ENCODE data around the gene SMURF2. TPM values are rescaled to one million over a fixed set of nuclear protein-coding genes. Genes with fewer than 3 reads are reported as not detected.
A peak's percentile ranks its signal among the peaks of the same experiment; 100 is the strongest.
"Not testable (repeated sequence)": the region's sequence is repeated elsewhere in the genome, so short reads cannot be mapped to it uniquely, and the experiment has no call there.

SMURF2 gene
- total RNA-seq, 1 experiment from 2014 or later, result 8.0 TPM

GRCh38 chr17:64660978-64661725 lies 955 bp downstream of the SMURF2 start:
- peak overlapping the region; percentile 75 for H3K9ac ChIP-seq (ENCODE audit: low read length)
- not testable (repeated sequence) for H3K27ac ChIP-seq (ENCODE audit: low read length); H3K79me2 ChIP-seq (ENCODE audit: low read length); DNase-seq; H3K27me3 ChIP-seq (ENCODE audit: low read length); H3K9me2 ChIP-seq (replicated peaks; ENCODE audit: insufficient read depth, low read length); H3K36me3 ChIP-seq (ENCODE audit: insufficient read depth, low read length); H3K9me3 ChIP-seq (ENCODE audit: low read length)
- peak overlapping the region; percentile 76 for H3K4me2 ChIP-seq (ENCODE audit: low read depth, low read length, poor library complexity, severe bottlenecking)
- peak overlapping the region; percentile 82 for H3K4me3 ChIP-seq (ENCODE audit: low read length)
- peak overlapping the region; percentile 67; the same call in 1 of the 2 replicates for H2AFZ ChIP-seq (ENCODE audit: low read length)
- peaks cover 15% of the 10 kb centered on the region; the same call in 1 of the 2 replicates for H4K20me1 ChIP-seq (ENCODE audit: insufficient read depth, low read depth, low read length)
- peaks cover 21% of the 10 kb centered on the region for H3K4me1 ChIP-seq (ENCODE audit: low read length)

- DNase-seq; H2AFZ ChIP-seq (ENCODE audit: low read length); H3K9me2 ChIP-seq (replicated peaks; ENCODE audit: insufficient read depth, low read length); H3K27ac ChIP-seq (ENCODE audit: low read length); H3K9me3 ChIP-seq (ENCODE audit: low read length); H3K36me3 ChIP-seq (ENCODE audit: insufficient read depth, low read length); H3K27me3 ChIP-seq (ENCODE audit: low read length): not testable (repeated sequence)
- H3K4me3 ChIP-seq (ENCODE audit: low read length), result peak overlapping the region; percentile 82
- peaks cover 21% of the 10 kb centered on the region for H3K4me1 ChIP-seq (ENCODE audit: low read length)
- peaks cover 15% of the 10 kb centered on the region; the same call in 1 of the 2 replicates for H4K20me1 ChIP-seq (ENCODE audit: insufficient read depth, low read depth, low read length)
- H3K79me2 ChIP-seq (ENCODE audit: low read length), result peaks cover 14% of the 10 kb centered on the region
- peak overlapping the region; percentile 76 for H3K4me2 ChIP-seq (ENCODE audit: low read depth, low read length, poor library complexity, severe bottlenecking)
- H3K9ac ChIP-seq (ENCODE audit: low read length), result peak overlapping the region; percentile 75; the same call in 1 of the 2 replicates
Observed at GRCh38 chr17:64660195-64660977, 1.7 kb downstream of the SMURF2 start.

GRCh38 chr17:64658931-64659330 lies 3.2 kb downstream of the SMURF2 start:
- H3K27ac ChIP-seq (ENCODE audit: low read length), result no peak overlapping the region
- H3K36me3 ChIP-seq (ENCODE audit: insufficient read depth, low read length), result no peaks in the 10 kb centered on the region
- H3K9me3 ChIP-seq (ENCODE audit: low read length), result no peaks in the 10 kb centered on the region
- H2AFZ ChIP-seq (ENCODE audit: low read length), result no peak overlapping the region
- peaks cover 16% of the 10 kb centered on the region; the same call in 1 of the 2 replicates for H4K20me1 ChIP-seq (ENCODE audit: insufficient read depth, low read depth, low read length)
- H3K9me2 ChIP-seq (replicated peaks; ENCODE audit: insufficient read depth, low read length), result no peaks in the 10 kb centered on the region
- no peak for DNase-seq
- no peak overlapping the region for H3K4me3 ChIP-seq (ENCODE audit: low read length)
- no peaks in the 10 kb centered on the region for H3K27me3 ChIP-seq (ENCODE audit: low read length)
- peaks cover 15% of the 10 kb centered on the region for H3K79me2 ChIP-seq (ENCODE audit: low read length)
- H3K4me2 ChIP-seq (ENCODE audit: low read depth, low read length, poor library complexity, severe bottlenecking), result no peak overlapping the region
- H3K4me1 ChIP-seq (ENCODE audit: low read length), result peaks cover 21% of the 10 kb centered on the region
- H3K9ac ChIP-seq (ENCODE audit: low read length), result no peak overlapping the region

- Histone ChIP-seq H4K20me1 (ENCODE audit: insufficient read depth, low read depth, low read length) (peaks cover 21% of the 10 kb centered on the region; the same call in 1 of the 2 replicates), H3K27me3 (ENCODE audit: low read length) (no peaks in the 10 kb centered on the region), H3K9me3 (ENCODE audit: low read length) (no peaks in the 10 kb centered on the region), H3K4me2 (ENCODE audit: low read depth, low read length, poor library complexity, severe bottlenecking) (no peak overlapping the region), H3K27ac (ENCODE audit: low read length) (no peak overlapping the region), H3K4me3 (ENCODE audit: low read length) (no peak overlapping the region), H3K4me1 (ENCODE audit: low read length) (peaks cover 14% of the 10 kb centered on the region), H3K79me2 (ENCODE audit: low read length) (peaks cover 27% of the 10 kb centered on the region), H2AFZ (ENCODE audit: low read length) (no peak overlapping the region), H3K9ac (ENCODE audit: low read length) (no peak overlapping the region), H3K36me3 (ENCODE audit: insufficient read depth, low read length) (no peaks in the 10 kb centered on the region), H3K9me2 (replicated peaks; ENCODE audit: insufficient read depth, low read length) (no peaks in the 10 kb centered on the region)
- no peak for DNase-seq
Observed at GRCh38 chr17:64657610-64658125, 4.4 kb downstream of the SMURF2 start.

- DNase-seq, result no peak
- Histone ChIP-seq H3K27me3 (ENCODE audit: low read length) (no peaks in the 10 kb centered on the region), H2AFZ (ENCODE audit: low read length) (no peak overlapping the region), H4K20me1 (ENCODE audit: insufficient read depth, low read depth, low read length) (peaks cover 21% of the 10 kb centered on the region; the same call in 1 of the 2 replicates), H3K27ac (ENCODE audit: low read length) (no peak overlapping the region), H3K4me1 (ENCODE audit: low read length) (peaks cover 6% of the 10 kb centered on the region), H3K79me2 (ENCODE audit: low read length) (peaks cover 32% of the 10 kb centered on the region), H3K9me3 (ENCODE audit: low read length) (no peaks in the 10 kb centered on the region), H3K4me3 (ENCODE audit: low read length) (no peak overlapping the region), H3K9me2 (replicated peaks; ENCODE audit: insufficient read depth, low read length) (no peaks in the 10 kb centered on the region), H3K36me3 (ENCODE audit: insufficient read depth, low read length) (no peaks in the 10 kb centered on the region), H3K9ac (ENCODE audit: low read length) (no peak overlapping the region), H3K4me2 (ENCODE audit: low read depth, low read length, poor library complexity, severe bottlenecking) (no peak overlapping the region)
Observed at GRCh38 chr17:64655704-64656103, 6.4 kb downstream of the SMURF2 start.

GRCh38 chr17:64653985-64654355 lies 8.1 kb downstream of the SMURF2 start:
- Histone ChIP-seq H3K9me3 (ENCODE audit: low read length) (no peaks in the 10 kb centered on the region), H3K27me3 (ENCODE audit: low read length) (no peaks in the 10 kb centered on the region), H3K36me3 (ENCODE audit: insufficient read depth, low read length) (no peaks in the 10 kb centered on the region), H3K9me2 (replicated peaks; ENCODE audit: insufficient read depth, low read length) (no peaks in the 10 kb centered on the region), H3K79me2 (ENCODE audit: low read length) (peaks cover 30% of the 10 kb centered on the region), H3K27ac (ENCODE audit: low read length) (no peak overlapping the region), H4K20me1 (ENCODE audit: insufficient read depth, low read depth, low read length) (peaks cover 21% of the 10 kb centered on the region; the same call in 1 of the 2 replicates), H3K9ac (ENCODE audit: low read length) (no peak overlapping the region), H2AFZ (ENCODE audit: low read length) (no peak overlapping the region), H3K4me3 (ENCODE audit: low read length) (no peak overlapping the region), H3K4me2 (ENCODE audit: low read depth, low read length, poor library complexity, severe bottlenecking) (no peak overlapping the region), H3K4me1 (ENCODE audit: low read length) (0 out of 2 replicates have a peak, but pooled peaks cover under 1% of the 10 kb centered on the region)
- DNase-seq, result no peak

- Histone ChIP-seq H4K20me1 (ENCODE audit: insufficient read depth, low read depth, low read length) (peaks cover 18% of the 10 kb centered on the region; the same call in 1 of the 2 replicates), H3K27ac (ENCODE audit: low read length) (no peak overlapping the region), H3K4me3 (ENCODE audit: low read length) (no peak overlapping the region), H3K36me3 (ENCODE audit: insufficient read depth, low read length) (no peaks in the 10 kb centered on the region), H3K79me2 (ENCODE audit: low read length) (peaks cover 35% of the 10 kb centered on the region), H3K4me2 (ENCODE audit: low read depth, low read length, poor library complexity, severe bottlenecking) (no peak overlapping the region), H3K4me1 (ENCODE audit: low read length) (0 out of 2 replicates have a peak, but pooled peaks cover 2% of the 10 kb centered on the region), H3K9me3 (ENCODE audit: low read length) (no peaks in the 10 kb centered on the region), H2AFZ (ENCODE audit: low read length) (no peak overlapping the region), H3K9me2 (replicated peaks; ENCODE audit: insufficient read depth, low read length) (no peaks in the 10 kb centered on the region), H3K27me3 (ENCODE audit: low read length) (no peaks in the 10 kb centered on the region), H3K9ac (ENCODE audit: low read length) (no peak overlapping the region)
- no peak for DNase-seq
Observed at GRCh38 chr17:64653325-64653984, 8.7 kb downstream of the SMURF2 start.

Data from Karpas-422 (cell line).